C4-2B (cell line): ENCODE measurements around the gene FGF18.
"Not testable (repeated sequence)": the region's sequence is repeated elsewhere in the genome, so short reads cannot be mapped to it uniquely, and the experiment has no call there.

Source experiments
- H3K27ac ChIP-seq: fragments of 450-650 bp; 2 replicates; pipeline ENCODE4 v1.5.1; 2017
- ZFX ChIP-seq: fragments of 450-650 bp; IDR thresholded peaks from 2 replicates; pipeline ENCODE4 v1.6.1; 2017
- TF ChIP-seq, protein P1 (sequence below): fragments of 450-650 bp; conservative IDR thresholded peaks from 2 replicates; pipeline ENCODE4 v1.5.1; 2017; ENCODE audit warnings: mild to moderate bottlenecking

Gene FGF18, protein sequence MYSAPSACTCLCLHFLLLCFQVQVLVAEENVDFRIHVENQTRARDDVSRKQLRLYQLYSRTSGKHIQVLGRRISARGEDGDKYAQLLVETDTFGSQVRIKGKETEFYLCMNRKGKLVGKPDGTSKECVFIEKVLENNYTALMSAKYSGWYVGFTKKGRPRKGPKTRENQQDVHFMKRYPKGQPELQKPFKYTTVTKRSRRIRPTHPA

DNA sequence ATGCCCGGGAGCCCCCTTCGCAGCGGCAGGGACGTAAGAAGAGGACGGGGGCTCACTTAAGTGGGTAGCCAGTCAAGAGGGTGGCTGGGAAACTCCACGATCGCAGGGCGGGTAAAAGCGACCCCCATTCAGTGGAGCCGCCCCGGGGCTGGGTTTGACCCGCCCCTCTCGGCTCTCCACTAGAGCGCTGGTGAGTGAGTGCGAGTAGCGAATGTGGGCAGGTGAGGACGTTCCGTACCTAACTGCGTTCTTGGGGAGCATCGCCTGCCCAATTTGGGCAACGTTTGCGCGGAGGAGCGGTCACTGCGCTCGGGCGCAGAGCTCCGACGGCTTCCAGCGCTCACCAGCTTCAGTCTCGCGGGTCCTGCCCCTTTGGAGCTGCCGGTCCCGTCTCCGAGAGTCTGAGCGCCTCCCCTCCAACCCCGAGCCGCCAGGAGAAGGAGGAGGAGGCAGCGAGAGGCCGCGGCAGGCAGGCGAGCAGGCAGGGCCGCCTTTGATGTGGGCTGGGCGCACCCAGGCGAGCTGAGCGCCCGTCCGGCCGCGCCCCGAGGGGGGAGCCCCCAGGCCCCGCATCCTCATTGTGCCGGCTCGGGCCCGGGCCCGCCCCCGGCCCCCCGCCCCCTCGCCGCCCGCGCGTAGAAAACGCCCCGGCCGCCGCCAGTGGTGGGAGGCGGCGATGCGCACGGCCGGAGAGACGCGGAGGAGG is at the start of gene FGF18:
Gene FGF18, plus strand, starts transcription at position 666 of the 706 bp plus-strand sequence. CDS start 553 bp downstream, outside the sequence.
- TF ChIP-seq, protein P1, sequence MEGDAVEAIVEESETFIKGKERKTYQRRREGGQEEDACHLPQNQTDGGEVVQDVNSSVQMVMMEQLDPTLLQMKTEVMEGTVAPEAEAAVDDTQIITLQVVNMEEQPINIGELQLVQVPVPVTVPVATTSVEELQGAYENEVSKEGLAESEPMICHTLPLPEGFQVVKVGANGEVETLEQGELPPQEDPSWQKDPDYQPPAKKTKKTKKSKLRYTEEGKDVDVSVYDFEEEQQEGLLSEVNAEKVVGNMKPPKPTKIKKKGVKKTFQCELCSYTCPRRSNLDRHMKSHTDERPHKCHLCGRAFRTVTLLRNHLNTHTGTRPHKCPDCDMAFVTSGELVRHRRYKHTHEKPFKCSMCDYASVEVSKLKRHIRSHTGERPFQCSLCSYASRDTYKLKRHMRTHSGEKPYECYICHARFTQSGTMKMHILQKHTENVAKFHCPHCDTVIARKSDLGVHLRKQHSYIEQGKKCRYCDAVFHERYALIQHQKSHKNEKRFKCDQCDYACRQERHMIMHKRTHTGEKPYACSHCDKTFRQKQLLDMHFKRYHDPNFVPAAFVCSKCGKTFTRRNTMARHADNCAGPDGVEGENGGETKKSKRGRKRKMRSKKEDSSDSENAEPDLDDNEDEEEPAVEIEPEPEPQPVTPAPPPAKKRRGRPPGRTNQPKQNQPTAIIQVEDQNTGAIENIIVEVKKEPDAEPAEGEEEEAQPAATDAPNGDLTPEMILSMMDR: peak; percentile 66
- TF ChIP-seq ZFX: no peak
- no peak within 1 kb of the TSS for H3K27ac ChIP-seq

DNA sequence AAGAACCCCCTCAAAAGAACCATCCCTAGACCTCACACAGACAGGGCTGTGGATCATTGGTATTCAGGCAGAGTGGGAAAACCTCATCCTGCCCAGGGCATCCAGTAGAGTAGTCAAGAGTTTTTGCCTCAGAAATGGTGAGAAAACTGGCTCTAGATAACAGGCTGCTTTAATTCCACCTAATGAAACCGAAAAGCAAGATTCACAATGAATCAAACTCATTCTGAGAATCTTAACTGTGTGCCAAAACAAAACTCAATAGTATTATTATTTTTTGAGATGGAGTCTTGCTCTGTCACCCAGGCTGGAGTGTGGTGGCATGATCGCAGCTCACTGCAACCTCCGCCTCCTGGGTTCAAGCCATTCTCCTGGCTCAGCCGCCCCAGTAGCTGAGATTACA is 49.5 kb upstream of the FGF18 start:
- no peak overlapping the region for H3K27ac ChIP-seq
- TF ChIP-seq, protein P1: no peak
- TF ChIP-seq ZFX: no peak

DNA sequence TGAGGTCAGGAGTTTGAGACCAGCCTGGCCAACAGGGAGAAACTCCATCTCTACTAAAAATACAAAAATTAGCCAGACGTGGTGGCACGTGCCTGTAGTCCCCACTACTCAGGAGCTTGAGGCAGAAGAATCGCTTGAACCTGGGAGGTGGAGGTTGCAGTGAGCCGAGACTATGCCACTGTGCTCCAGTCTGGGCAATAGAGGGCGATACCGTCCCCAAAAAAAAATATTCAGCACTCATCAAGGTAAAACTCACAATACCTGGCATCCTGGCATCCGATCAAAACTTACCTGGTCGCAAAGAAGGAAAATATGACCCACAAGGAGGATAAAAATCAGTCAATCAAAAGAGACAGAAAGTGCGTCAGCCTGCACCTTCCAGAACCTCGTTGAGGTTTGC is 48.6 kb upstream of the FGF18 start:
- not testable (repeated sequence) for H3K27ac ChIP-seq
- TF ChIP-seq, protein P1: peak; percentile 44

DNA sequence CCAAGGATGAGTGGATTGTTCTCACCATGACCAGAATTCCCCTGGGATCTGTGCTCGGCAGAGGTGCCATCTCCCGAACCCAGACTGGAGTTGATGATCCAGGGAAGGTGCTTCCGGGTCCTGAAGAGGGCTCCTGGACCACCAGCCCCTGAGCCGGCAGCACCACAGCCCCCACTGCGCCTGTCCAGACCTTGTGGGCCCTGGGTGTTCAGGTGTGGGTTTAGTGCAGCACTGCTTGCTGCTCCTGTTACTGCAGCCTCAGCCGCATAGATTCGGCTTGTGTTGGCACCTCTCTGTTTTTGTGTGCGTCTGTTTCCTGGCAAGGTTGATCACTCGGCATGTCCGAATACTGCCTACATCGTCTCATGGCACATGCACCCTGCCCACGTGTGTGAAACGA is 48.1 kb upstream of the FGF18 start:
- TF ChIP-seq, protein P1: no peak
- no peak overlapping the region for H3K27ac ChIP-seq

DNA sequence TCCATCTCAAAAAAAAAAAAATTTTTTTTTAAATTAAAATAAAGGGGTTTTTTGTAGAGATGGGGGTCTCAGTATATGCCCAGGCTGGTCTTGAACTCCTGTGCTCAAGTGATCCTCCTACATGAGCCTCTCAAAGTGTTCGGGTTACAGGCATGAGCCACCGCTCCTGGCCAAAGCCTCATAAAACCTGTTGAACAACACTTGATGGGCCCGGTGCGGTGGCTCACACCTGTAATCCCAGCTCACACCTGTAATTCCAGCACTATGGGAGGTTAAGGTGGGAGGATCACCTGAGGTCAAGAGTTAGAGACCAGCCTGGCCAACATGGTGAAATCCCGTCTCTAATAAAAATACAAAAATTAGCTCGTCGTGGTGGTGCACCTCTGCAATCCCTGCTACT is 39.5 kb upstream of the FGF18 start:
- H3K27ac ChIP-seq: no peak overlapping the region
- no peak for TF ChIP-seq ZFX
- TF ChIP-seq, protein P1: no peak

DNA sequence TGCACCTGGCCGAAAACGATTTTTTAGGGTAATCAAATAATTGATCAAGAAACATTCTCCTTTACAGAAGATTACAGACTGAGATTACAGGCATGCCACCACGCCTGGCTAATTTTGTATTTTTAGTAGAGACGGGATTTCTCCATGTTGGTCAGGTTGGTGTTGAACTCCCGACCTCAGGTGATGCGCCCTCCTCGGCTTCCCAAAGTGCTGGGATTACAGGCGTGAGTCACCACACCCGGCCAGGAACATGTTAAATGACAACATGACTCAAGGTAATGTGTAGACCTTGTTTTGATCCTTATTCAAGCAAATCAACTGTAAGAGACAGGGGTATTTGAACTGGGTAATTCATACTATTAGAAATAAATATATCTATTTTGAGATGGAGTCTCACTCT is 35.0 kb upstream of the FGF18 start:
- not testable (repeated sequence) for H3K27ac ChIP-seq

DNA sequence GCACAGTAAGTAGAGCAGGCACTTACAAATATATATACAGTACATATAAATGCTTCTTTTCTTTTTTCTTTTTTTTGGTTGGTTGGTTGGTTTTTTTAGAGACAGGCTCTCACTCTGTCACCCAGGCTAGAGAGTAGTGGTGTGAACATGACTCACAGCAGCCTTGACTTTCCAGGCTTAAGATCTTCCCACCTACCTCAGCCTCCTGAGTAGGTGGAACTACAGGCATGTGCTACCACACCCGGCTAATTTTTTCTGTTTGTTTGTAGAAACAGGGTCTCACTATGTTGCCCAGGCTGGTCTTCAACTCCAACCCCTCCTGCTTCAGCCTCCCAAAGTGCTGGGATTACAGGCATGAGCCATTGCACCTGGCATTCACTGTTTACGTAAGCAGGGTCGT is 34.4 kb upstream of the FGF18 start:
- H3K27ac ChIP-seq: not testable (repeated sequence)

DNA sequence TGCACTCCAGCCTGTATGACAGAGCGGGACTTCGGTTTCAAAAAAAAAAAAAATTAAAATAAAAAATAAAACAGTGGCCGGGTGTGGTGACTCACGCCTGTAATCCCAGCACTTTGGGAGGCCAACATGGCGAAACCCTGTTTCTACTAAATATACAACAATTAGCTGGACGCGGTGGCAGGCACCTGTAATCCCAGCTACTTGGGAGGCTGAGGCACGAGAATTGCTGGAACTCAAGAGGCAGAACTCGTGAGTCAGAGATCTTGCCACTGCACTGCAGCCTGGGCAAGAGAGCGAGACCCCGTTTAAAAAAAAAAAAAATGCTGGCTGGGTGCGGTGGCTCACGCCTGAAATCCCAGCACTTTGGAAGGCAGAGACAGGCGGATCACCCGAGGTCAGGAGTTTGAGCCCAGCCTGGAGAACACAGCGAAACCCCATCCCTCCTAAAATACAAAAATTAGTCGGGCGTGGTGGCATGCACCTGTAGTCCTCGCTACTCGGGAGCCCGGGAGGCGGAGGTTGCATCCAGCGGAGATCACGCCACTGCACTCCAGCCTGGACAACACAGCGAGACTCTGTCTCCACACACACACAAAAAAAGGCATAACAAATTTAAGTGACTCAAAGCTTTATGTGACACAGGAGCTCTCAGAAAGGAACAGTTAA is 33.3 kb upstream of the FGF18 start:
- H3K27ac ChIP-seq: peak overlapping the region; percentile 96; the same call in 1 of the 2 replicates
- no peak for TF ChIP-seq ZFX
- TF ChIP-seq, protein P1: no peak
